GM21528 (cell line): ENCODE data around the gene HOXD4.

ENCODE experiments used
- ATAC-seq: cut with Tn5 transposase; IDR thresholded peaks from one replicate; pipeline ENCODE4 v1.9.1; 2021; ENCODE audit warnings: mild to moderate bottlenecking, moderate library complexity; ENCODE audit not compliant: unreplicated experiment, low FRiP score

Gene HOXD4

GRCh38 chr2:176155356-176156044 lies 4.2 kb downstream of the HOXD4 start:
- no peak for ATAC-seq

- no peak for ATAC-seq
Observed at GRCh38 chr2:176156301-176156806, 5.0 kb downstream of the HOXD4 start.

- ATAC-seq: no peak
Observed at GRCh38 chr2:176156807-176157498, 5.6 kb downstream of the HOXD4 start, which contains the start of gene HOXD3. HOXD3 (plus strand) TSS chr2:176157307; CDS start chr2:176169115, 11,808 bp downstream.

GRCh38 chr2:176157499-176158185 lies 6.3 kb downstream of the HOXD4 start:
- no peak for ATAC-seq

DNA sequence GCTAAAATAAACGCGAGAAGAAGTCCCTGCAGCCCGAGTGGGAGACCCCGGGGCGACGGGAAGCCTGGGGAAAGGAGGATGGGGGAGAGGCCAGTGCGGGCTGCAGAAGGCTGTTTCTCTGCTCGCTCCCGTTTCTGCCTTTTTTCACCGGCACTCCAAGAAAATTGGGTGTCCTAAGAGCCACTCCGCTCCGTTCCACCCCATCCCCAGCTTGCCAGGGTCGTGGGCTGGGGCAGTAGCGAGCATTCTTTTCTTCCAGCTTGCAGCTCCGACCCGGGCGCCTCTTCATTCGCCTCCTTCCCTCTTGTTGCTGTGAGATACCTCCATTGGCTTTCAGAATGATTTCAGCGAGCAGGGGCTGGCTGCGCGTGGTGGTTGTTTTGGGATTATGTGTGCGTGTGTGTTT lies 6.8 kb downstream of the HOXD4 start:
- ATAC-seq: no peak

- ATAC-seq: no peak
Observed at GRCh38 chr2:176158855-176159662, 7.7 kb downstream of the HOXD4 start.

- no peak for ATAC-seq
Observed at GRCh38 chr2:176159663-176160250, 8.4 kb downstream of the HOXD4 start.

DNA sequence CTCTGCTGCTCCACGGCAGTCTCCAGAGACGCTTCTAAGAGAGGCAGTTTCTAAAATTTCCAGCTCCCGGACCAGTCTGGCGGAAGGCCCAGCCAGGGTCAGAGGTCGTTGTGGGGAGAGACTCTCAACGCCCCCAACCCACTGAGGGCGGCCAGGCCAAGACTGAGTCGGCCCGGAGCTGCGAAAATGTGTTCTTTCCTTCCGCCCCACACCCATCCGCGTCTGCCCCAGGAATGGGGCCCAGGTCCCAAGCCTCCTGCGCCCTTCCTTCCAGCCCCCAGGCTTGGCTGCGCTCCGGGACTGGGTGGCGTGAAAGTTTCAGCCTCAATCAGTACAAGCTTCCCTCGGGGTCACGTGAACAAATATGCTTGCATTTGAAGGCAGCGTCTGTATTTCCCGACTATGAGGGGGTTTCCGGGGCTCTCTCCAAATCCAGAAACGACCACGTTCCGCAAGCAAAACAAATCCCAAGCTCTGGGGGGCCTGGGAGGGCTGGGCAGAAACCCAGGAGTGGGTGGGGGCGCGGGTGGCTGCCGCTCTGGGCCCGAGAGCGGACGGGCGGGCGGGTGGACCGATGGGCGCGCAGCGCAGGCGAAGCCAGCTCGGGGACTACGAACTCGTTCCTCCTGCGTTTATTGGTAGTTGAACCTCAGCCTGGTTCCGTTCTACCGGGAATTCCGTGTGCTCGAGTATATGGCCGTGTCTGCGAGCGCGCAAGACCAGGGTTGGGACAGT lies 9.1 kb downstream of the HOXD4 start:
- ATAC-seq: no peak

DNA sequence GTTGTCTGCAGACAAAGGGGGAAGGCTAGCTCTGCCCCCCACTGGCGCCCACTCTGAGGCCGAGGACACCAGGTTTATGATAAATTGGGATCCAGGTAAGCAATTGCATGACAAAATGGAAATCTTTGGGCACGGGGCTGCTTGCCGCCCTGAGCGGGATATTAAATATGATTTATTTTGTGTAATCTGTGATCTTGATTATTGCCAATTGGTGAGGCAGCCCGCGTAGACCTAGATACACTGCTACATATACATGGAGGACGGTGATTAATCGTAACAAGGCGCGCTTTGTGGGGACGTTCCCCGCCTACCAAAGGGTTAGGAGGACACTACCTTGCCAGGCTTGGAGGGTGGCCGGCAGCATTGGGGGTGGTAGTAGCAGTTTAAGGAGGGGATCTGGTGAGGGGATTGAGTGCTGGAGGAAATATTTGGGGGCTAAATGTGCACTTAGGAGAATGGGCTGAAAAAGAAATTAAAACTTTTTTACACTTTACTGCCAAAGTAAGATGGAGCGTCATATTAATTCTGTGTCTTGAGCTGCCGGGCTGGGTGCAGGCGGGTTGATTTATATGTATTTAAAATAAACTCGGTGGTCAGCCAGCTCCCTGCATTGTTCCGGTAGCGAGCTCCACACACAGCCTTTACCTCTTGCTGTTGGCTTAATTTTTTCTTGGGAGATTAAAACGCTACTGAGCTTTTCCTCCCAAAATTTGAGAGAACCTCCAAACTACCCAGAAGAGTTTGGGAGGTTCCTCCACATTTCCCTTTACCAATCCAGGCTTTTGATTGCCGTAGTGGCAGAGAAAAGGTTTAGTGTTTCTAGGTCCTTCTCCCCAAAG lies 9.9 kb downstream of the HOXD4 start:
- no peak for ATAC-seq

DNA sequence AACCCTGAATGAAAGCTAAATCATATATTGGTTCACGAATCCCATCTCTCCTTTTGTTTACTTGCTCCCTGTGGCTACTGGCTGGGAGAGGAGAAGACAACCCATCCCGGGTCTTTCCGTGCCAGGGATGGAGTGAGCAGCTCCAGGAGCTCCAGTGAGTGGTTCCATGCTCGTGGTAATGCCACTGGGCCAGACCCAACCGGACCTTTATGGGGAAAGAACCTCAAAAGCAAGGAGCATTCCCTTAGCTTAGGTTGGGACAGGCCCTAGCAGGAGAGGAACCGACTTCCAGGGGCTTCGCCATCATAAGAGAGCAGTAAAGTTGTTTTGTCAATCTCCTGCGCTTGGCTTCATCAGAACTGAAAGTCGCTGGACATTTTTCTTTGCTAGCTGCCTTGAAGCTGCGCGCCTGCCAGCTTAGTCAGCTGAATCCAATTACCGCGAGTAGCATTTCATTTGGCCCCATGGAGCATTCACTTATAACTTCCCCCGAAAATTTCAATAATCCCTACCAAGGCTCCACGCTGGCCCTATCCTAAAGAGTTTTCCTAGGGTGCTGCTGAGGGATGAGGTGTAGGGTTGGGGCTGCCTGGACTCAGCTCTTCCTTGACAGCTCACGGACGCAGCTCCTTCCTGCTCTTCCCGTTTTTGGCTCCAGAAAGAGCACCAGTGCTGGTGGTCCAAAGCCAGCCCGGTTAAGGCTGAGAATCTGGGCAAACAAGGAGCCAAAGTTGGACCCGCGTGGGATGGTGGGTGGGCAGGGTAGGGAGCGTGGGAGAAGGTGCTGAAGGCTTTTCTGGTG lies 10.7 kb downstream of the HOXD4 start:
- ATAC-seq: no peak

GRCh38 chr2:176162911-176163671 lies 11.7 kb downstream of the HOXD4 start:
- no peak for ATAC-seq

DNA sequence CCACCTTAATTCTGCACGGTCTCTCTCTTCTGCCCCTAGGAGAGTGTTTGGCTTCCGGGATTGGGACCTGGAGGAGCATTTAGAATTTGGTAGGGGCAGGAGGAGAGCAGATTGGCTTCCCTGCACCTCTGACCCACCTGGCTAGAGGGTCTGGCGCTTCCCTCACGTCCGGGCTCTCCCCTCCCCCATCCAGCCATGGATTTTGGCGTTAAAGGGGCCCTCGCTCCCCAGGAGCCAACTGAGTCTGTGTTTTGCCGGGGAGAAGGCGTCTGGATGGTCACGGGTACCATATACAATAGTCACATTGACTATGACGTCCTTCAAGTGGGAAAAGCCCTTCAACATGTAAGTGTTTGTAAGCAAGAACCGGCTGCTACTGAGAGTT lies 12.3 kb downstream of the HOXD4 start:
- ATAC-seq: no peak

GRCh38 chr2:176164201-176164600 lies 12.9 kb downstream of the HOXD4 start:
- ATAC-seq: no peak

GRCh38 chr2:176164611-176165369 lies 13.4 kb downstream of the HOXD4 start:
- ATAC-seq: no peak

DNA sequence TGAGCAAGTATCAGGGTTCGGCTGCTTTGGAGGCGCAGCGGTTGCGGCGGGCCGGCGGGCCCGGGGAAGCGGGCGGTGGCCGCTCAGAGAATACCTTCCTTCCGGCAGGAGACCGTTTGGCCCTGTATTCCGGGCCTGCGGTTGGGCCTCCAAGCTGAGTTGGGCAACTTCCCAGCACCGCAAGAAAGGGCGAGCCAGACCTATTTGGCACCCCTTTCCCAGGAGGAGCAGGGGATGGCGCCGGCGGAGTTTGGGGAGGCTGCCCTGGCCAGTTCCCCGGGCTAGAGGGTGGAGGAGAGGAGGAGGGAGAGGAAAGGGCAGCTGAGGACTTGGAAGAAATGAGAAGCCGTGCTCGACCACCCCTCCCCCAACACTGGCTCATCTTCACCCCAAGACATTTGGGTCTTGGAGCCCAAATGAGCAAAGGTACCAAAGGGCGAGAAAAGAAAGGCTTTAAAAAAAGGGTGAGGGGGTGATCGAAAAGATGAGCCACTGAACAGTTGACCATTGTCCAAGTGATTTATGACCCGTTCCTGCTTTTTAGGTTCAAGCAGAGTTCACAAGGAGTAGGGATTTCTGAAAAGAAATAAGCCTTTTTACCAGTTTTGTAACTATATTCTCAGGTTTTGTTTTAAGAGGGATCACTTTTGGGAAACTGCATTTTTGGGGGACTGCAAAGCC lies 14.2 kb downstream of the HOXD4 start:
- ATAC-seq: no peak

- ATAC-seq: no peak
Observed at GRCh38 chr2:176166272-176166671, 14.9 kb downstream of the HOXD4 start.
